DND-41 (cell line): ENCODE data around the gene PSMD13.

Source experiments
- ATAC-seq: fragments of 200-7000 bp; cut with Tn5 transposase; 3 replicates; pipeline ENCODE4 v1.9.1; 2021; ENCODE audit warnings: low read depth; ENCODE audit not compliant: insufficient read depth
- DNase-seq: peaks from one replicate; pipeline ENCODE4 v3.0.0-alpha.2; 2020
- H2AFZ ChIP-seq: 2 replicates; pipeline ENCODE4 v1.6.0; 2012; ENCODE audit warnings: low read depth, low read length
- H3K27ac ChIP-seq: 2 replicates; pipeline ENCODE4 v1.5.1; 2012; ENCODE audit warnings: low read length, inconsistent platforms
- H3K27me3 ChIP-seq: fragments of 200-600 bp; sonication (generic); 2 replicates; pipeline ENCODE4 v1.6.0; 2012; ENCODE audit warnings: low read length, mild to moderate bottlenecking, inconsistent platforms; ENCODE audit not compliant: insufficient read depth, poor library complexity
- H3K36me3 ChIP-seq: 2 replicates; pipeline ENCODE4 v1.5.1; 2012; ENCODE audit warnings: low read length, inconsistent platforms; ENCODE audit not compliant: insufficient read depth
- H3K4me1 ChIP-seq: 2 replicates; pipeline ENCODE4 v1.5.1; 2012; ENCODE audit warnings: mild to moderate bottlenecking, low read length; ENCODE audit not compliant: insufficient read depth
- H3K4me2 ChIP-seq: 2 replicates; pipeline ENCODE4 v1.6.0; 2012; ENCODE audit warnings: mild to moderate bottlenecking, moderate library complexity, low read length, inconsistent platforms; ENCODE audit not compliant: insufficient read depth
- H3K4me3 ChIP-seq, 2 experiments: fragments of 200-600 bp in 1 of 2; shearing (Covaris generic) in 1 of 2; 2 replicates each; pipeline ENCODE4 v1.5.1; 2012 to 2016; ENCODE audit warnings: inconsistent platforms in 2 of 2, low read length in 2 of 2, mild to moderate bottlenecking in 2 of 2, low read depth in 1 of 2, moderate library complexity in 1 of 2
- H3K79me2 ChIP-seq: 2 replicates; pipeline ENCODE4 v1.6.0; 2012; ENCODE audit warnings: low read length, inconsistent platforms; ENCODE audit not compliant: insufficient read depth
- H3K9ac ChIP-seq: 2 replicates; pipeline ENCODE4 v1.6.0; 2012; ENCODE audit warnings: low read depth, mild to moderate bottlenecking, inconsistent platforms, low read length, moderate library complexity
- H3K9me3 ChIP-seq: 2 replicates; pipeline ENCODE4 v1.5.1; 2012; ENCODE audit warnings: low read length, moderate library complexity, mild to moderate bottlenecking, inconsistent platforms; ENCODE audit not compliant: insufficient read depth, severe bottlenecking
- H4K20me1 ChIP-seq: 2 replicates; pipeline ENCODE4 v1.6.0; 2012; ENCODE audit warnings: low read length; ENCODE audit not compliant: insufficient read depth
- EZH2 ChIP-seq: IDR thresholded peaks from 3 replicates; pipeline ENCODE4 v1.6.1; 2012; ENCODE audit warnings: borderline replicate concordance, low read depth, mild to moderate bottlenecking, moderate library complexity, low read length, inconsistent platforms; ENCODE audit not compliant: severe bottlenecking
- TF ChIP-seq, protein P1 (sequence below): IDR thresholded peaks from 2 replicates; pipeline ENCODE4 v1.5.1; 2012; ENCODE audit warnings: borderline replicate concordance, low read length, moderate library complexity, mild to moderate bottlenecking; ENCODE audit not compliant: poor library complexity, severe bottlenecking; ENCODE audit errors: extremely low read depth

The PSMD13 gene

GRCh38 chr11:240315-240714 is 3.5 kb downstream of the PSMD13 start:
- Histone ChIP-seq H3K9ac (no peak overlapping the region), H3K27me3 (no peaks in the 10 kb centered on the region), H3K4me2 (no peak overlapping the region), H3K9me3 (no peaks in the 10 kb centered on the region), H3K36me3 (peaks cover 64% of the 10 kb centered on the region), H3K79me2 (peaks cover 69% of the 10 kb centered on the region), H4K20me1 (peaks cover 22% of the 10 kb centered on the region), H2AFZ (no peak overlapping the region), H3K4me1 (peaks cover 36% of the 10 kb centered on the region), H3K4me3 (no peak overlapping the region), H3K27ac (no peak overlapping the region)
- no peak for ATAC-seq
- TF ChIP-seq EZH2 = no peak
- TF ChIP-seq, protein P1, sequence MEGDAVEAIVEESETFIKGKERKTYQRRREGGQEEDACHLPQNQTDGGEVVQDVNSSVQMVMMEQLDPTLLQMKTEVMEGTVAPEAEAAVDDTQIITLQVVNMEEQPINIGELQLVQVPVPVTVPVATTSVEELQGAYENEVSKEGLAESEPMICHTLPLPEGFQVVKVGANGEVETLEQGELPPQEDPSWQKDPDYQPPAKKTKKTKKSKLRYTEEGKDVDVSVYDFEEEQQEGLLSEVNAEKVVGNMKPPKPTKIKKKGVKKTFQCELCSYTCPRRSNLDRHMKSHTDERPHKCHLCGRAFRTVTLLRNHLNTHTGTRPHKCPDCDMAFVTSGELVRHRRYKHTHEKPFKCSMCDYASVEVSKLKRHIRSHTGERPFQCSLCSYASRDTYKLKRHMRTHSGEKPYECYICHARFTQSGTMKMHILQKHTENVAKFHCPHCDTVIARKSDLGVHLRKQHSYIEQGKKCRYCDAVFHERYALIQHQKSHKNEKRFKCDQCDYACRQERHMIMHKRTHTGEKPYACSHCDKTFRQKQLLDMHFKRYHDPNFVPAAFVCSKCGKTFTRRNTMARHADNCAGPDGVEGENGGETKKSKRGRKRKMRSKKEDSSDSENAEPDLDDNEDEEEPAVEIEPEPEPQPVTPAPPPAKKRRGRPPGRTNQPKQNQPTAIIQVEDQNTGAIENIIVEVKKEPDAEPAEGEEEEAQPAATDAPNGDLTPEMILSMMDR = no peak
- no peak for DNase-seq

- peaks cover 63% of the 10 kb centered on the region for H3K79me2 ChIP-seq
- H3K9me3 ChIP-seq = no peaks in the 10 kb centered on the region
- no peak overlapping the region for H3K4me3 ChIP-seq
- ATAC-seq (no peak), DNase-seq (no peak)
- no peak overlapping the region for H2AFZ ChIP-seq
- H3K36me3 ChIP-seq = peaks cover 77% of the 10 kb centered on the region
- no peak overlapping the region for H3K27ac ChIP-seq
- no peak overlapping the region for H3K4me2 ChIP-seq
- peaks cover 22% of the 10 kb centered on the region for H4K20me1 ChIP-seq
- TF ChIP-seq, protein P1 = no peak
- TF ChIP-seq EZH2 = no peak
- peaks cover 31% of the 10 kb centered on the region for H3K4me1 ChIP-seq
- no peaks in the 10 kb centered on the region for H3K27me3 ChIP-seq
- H3K9ac ChIP-seq = no peak overlapping the region
Measured at GRCh38 chr11:241634-242033, 4.9 kb downstream of the PSMD13 start.

DNA sequence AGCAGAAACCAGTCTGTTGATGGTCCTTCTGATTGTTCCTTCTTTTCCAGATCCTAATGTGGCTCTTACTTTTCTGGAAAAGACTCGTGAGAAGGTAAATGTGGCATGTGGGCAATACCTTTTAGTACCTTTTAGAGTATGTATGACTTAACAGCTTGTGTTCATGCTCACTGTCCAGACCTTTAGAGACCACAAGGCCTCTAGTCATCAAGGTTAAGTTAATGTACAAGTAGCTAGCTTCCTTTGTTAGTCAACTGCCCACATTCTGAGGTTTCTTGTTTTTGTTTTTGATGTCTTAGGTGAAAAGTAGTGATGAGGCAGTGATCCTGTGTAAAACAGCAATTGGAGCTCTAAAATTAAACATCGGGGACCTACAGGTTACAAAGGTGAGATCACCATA is 7.6 kb downstream of the PSMD13 start:
- ATAC-seq = no peak
- Histone ChIP-seq H3K79me2 (peaks cover 39% of the 10 kb centered on the region), H3K4me1 (peaks cover 10% of the 10 kb centered on the region; the same call in 1 of the 2 replicates), H3K4me3 (no peak overlapping the region), H4K20me1 (peaks cover 9% of the 10 kb centered on the region; the same call in 1 of the 2 replicates), H3K36me3 (peaks cover 95% of the 10 kb centered on the region), H2AFZ (no peak overlapping the region), H3K9me3 (no peaks in the 10 kb centered on the region), H3K27me3 (no peaks in the 10 kb centered on the region), H3K27ac (no peak overlapping the region), H3K4me2 (no peak overlapping the region), H3K9ac (no peak overlapping the region)
- no peak for TF ChIP-seq EZH2
- TF ChIP-seq, protein P1 = no peak
- no peak for DNase-seq

DNA sequence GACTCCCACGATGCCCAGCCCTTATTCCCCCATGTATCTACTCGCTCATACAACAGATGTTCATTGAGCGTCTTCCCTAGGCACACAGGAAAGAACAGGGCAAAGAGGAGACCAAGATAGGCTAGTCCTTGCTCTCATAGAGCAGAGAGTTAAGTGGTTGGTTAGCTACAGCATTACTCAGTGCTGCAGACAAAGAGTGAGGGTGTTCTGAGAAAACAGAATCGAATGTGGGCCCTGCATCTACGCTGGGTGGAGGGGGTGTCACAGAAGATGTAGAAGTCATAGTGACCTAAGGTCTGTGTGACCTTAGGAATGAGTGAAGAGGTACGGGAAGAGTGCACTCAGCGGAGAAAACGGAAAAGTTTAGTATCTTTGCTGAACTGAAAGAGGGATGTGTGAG is 12.3 kb downstream of the PSMD13 start:
- Histone ChIP-seq H3K4me3 (no peak overlapping the region), H3K79me2 (0 out of 2 replicates have a peak, but pooled peaks cover 2% of the 10 kb centered on the region), H3K27me3 (no peaks in the 10 kb centered on the region), H3K4me1 (no peaks in the 10 kb centered on the region), H4K20me1 (peaks cover 5% of the 10 kb centered on the region; the same call in 1 of the 2 replicates), H3K4me2 (no peak overlapping the region), H3K27ac (no peak overlapping the region), H2AFZ (no peak overlapping the region), H3K9me3 (no peaks in the 10 kb centered on the region), H3K9ac (no peak overlapping the region), H3K36me3 (peaks cover 98% of the 10 kb centered on the region)
- no peak for DNase-seq
- TF ChIP-seq, protein P1 = no peak
- no peak for TF ChIP-seq EZH2
- no peak for ATAC-seq
